Liver (tissue), 3 donors: Measurements from ENCODE around the gene FCN3.

Source experiments
- EGR1 ChIP-seq, 2 donors: IDR thresholded peaks; 2 replicates each; pipeline ENCODE4 v1.6.1; 2016 to 2018; ENCODE audit warnings: antibody characterized with exemption in 2 of 2, low read depth in 2 of 2
- FOXA1 ChIP-seq: IDR thresholded peaks from 2 replicates; pipeline ENCODE4 v1.6.1; 2016; ENCODE audit warnings: antibody characterized with exemption
- MAX ChIP-seq: IDR thresholded peaks from 2 replicates; pipeline ENCODE4 v1.6.1; 2016; ENCODE audit warnings: antibody characterized with exemption
- NR2F2 ChIP-seq: IDR thresholded peaks from 2 replicates; pipeline ENCODE4 v1.6.1; 2016; ENCODE audit warnings: antibody characterized with exemption
- RAD21 ChIP-seq, 2 donors: IDR thresholded peaks; 2 replicates each; pipeline ENCODE4 v1.6.1; 2016; ENCODE audit warnings: antibody characterized with exemption in 2 of 2, mild to moderate bottlenecking in 2 of 2
- TAF1 ChIP-seq: conservative IDR thresholded peaks from 2 replicates; pipeline ENCODE4 v1.6.1; 2016; ENCODE audit warnings: antibody characterized with exemption, mild to moderate bottlenecking
- YY1 ChIP-seq: IDR thresholded peaks from 2 replicates; pipeline ENCODE4 v1.6.1; 2016; ENCODE audit warnings: antibody characterized with exemption, mild to moderate bottlenecking
- TF ChIP-seq, protein P1 (sequence below): fragments of 150-350 bp; IDR thresholded peaks from 2 replicates; pipeline ENCODE4 v1.5.1; 2017; ENCODE audit warnings: improper control_type of control experiment, low read depth, low read length; ENCODE audit not compliant: missing input control
- TF ChIP-seq, protein P2 (sequence below): IDR thresholded peaks from 2 replicates; pipeline ENCODE4 v1.6.1; 2016; ENCODE audit warnings: antibody characterized with exemption
- donor health status: healthy.
- donor health status: healthy.

- TF ChIP-seq FOXA1 (no peak), TAF1 (no peak), RAD21 (IDR thresholded peaks at IDR 0.05) (no peak), MAX (no peak), YY1 (no peak), NR2F2 (no peak), EGR1 (IDR thresholded peaks at IDR 0.05; ENCODE audit: low read depth in 2 of 2) (no peak)
- TF ChIP-seq, protein P1, sequence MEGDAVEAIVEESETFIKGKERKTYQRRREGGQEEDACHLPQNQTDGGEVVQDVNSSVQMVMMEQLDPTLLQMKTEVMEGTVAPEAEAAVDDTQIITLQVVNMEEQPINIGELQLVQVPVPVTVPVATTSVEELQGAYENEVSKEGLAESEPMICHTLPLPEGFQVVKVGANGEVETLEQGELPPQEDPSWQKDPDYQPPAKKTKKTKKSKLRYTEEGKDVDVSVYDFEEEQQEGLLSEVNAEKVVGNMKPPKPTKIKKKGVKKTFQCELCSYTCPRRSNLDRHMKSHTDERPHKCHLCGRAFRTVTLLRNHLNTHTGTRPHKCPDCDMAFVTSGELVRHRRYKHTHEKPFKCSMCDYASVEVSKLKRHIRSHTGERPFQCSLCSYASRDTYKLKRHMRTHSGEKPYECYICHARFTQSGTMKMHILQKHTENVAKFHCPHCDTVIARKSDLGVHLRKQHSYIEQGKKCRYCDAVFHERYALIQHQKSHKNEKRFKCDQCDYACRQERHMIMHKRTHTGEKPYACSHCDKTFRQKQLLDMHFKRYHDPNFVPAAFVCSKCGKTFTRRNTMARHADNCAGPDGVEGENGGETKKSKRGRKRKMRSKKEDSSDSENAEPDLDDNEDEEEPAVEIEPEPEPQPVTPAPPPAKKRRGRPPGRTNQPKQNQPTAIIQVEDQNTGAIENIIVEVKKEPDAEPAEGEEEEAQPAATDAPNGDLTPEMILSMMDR = no peak
- TF ChIP-seq, protein P2, sequence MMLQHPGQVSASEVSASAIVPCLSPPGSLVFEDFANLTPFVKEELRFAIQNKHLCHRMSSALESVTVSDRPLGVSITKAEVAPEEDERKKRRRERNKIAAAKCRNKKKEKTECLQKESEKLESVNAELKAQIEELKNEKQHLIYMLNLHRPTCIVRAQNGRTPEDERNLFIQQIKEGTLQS = no peak
Measured at GRCh38 chr1:27409669-27410068, 35.0 kb upstream of the FCN3 start.
